Testis (tissue), 2 donors: ENCODE results near the gene F8.

Experiments
- POLR2A ChIP-seq: fragments of 450-650 bp; IDR thresholded peaks from one replicate; pipeline ENCODE4 v1.6.1; 2017; ENCODE audit warnings: antibody characterized with exemption, mild to moderate bottlenecking, moderate library complexity
- TF ChIP-seq, protein P1 (sequence below), 3 experiments: fragments of 450-650 bp in 2 of 3; fragments of 200-600 bp in 1 of 3; sonication (generic) in 1 of 3; IDR thresholded peaks; one replicate each; pipeline ENCODE4 v1.5.1; 2016 to 2019; ENCODE audit warnings: antibody characterized with exemption in 3 of 3, mild to moderate bottlenecking in 2 of 3, moderate library complexity in 1 of 3

DNA sequence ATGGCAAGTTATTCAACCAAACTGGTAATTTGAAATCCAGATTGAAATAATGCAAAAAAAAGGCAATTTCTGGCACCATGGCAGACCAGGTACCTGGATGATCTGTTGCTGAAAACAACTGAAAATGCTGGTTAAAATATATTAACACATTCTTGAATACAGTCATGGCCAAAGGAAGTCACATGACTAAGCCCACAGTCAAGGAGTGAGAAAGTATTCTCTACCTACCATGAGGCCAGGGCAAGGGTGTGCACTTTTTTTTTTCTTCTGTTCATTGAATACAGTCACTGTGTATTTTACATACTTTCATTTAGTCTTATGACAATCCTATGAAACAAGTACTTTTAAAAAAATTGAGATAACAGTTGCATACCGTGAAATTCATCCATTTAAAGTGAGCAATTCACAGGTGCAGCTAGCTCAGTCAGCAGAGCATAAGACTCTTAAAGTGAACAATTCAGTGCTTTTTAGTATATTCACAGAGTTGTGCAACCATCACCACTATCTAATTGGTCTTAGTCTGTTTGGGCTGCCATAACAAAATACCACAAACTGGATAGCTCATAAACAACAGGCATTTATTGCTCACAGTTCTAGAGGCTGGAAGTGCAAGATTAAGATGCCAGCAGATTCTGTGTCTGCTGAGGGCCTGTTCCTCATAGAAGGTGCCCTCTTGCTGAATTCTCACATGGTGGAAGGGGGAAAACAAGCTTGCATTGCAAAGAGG, 212.4 kb downstream of the F8 start:
- TF ChIP-seq, protein P1, sequence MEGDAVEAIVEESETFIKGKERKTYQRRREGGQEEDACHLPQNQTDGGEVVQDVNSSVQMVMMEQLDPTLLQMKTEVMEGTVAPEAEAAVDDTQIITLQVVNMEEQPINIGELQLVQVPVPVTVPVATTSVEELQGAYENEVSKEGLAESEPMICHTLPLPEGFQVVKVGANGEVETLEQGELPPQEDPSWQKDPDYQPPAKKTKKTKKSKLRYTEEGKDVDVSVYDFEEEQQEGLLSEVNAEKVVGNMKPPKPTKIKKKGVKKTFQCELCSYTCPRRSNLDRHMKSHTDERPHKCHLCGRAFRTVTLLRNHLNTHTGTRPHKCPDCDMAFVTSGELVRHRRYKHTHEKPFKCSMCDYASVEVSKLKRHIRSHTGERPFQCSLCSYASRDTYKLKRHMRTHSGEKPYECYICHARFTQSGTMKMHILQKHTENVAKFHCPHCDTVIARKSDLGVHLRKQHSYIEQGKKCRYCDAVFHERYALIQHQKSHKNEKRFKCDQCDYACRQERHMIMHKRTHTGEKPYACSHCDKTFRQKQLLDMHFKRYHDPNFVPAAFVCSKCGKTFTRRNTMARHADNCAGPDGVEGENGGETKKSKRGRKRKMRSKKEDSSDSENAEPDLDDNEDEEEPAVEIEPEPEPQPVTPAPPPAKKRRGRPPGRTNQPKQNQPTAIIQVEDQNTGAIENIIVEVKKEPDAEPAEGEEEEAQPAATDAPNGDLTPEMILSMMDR (IDR thresholded peaks at IDR 0.05) = no peak
- no peak for TF ChIP-seq POLR2A
